Measurements from ENCODE around the gene MYO18B.

The MYO18B gene

GRCh38 chr22:25903294-25903693 is 161.3 kb downstream of the MYO18B start:
- no peak for TF ChIP-seq CTCF (IDR thresholded peaks at IDR 0.05; ENCODE audit: low read depth, low read length, missing control alignments)
- H3K4me3 ChIP-seq (ENCODE audit: low read depth, low read length), result no peak overlapping the region
- in situ Hi-C loops (cut with HindIII; ENCODE audit: low sequenced_read_pairs), result no loop called here
- no peak for DNase-seq (ENCODE audit: low read depth)

- no peak for TF ChIP-seq CTCF (IDR thresholded peaks at IDR 0.05; ENCODE audit: low read depth, low read length, missing control alignments)
- in situ Hi-C loops (cut with HindIII; ENCODE audit: low sequenced_read_pairs), result no loop called here
- H3K4me3 ChIP-seq (ENCODE audit: low read depth, low read length), result no peak overlapping the region
- DNase-seq (ENCODE audit: low read depth), result no peak
Observed at GRCh38 chr22:25908212-25908611, 166.2 kb downstream of the MYO18B start.

GRCh38 chr22:25908755-25909154 is 166.8 kb downstream of the MYO18B start:
- in situ Hi-C loops (cut with HindIII; ENCODE audit: low sequenced_read_pairs), result no loop called here

GRCh38 chr22:25909614-25910387 is 167.8 kb downstream of the MYO18B start:
- DNase-seq (ENCODE audit: low read depth), result no peak
- in situ Hi-C loops (cut with HindIII; ENCODE audit: low sequenced_read_pairs), result no loop called here
- H3K4me3 ChIP-seq (ENCODE audit: low read depth, low read length), result no peak overlapping the region
- no peak for TF ChIP-seq CTCF (IDR thresholded peaks at IDR 0.05; ENCODE audit: low read depth, low read length, missing control alignments)

More at GRCh38 chr22:25908755-25909154, 166.8 kb downstream of the MYO18B start:
- H3K4me3 ChIP-seq (ENCODE audit: low read depth, low read length), result no peak overlapping the region
- TF ChIP-seq CTCF (IDR thresholded peaks at IDR 0.05; ENCODE audit: low read depth, low read length, missing control alignments), result no peak
- DNase-seq (ENCODE audit: low read depth), result no peak

GRCh38 chr22:25911243-25911972 is 169.4 kb downstream of the MYO18B start:
- no peak for TF ChIP-seq CTCF (IDR thresholded peaks at IDR 0.05; ENCODE audit: low read depth, low read length, missing control alignments)
- in situ Hi-C loops (cut with HindIII; ENCODE audit: low sequenced_read_pairs), result no loop called here
- H3K4me3 ChIP-seq (ENCODE audit: low read depth, low read length), result no peak overlapping the region
- DNase-seq (ENCODE audit: low read depth), result no peak

- DNase-seq (ENCODE audit: low read depth), result no peak
- TF ChIP-seq CTCF (IDR thresholded peaks at IDR 0.05; ENCODE audit: low read depth, low read length, missing control alignments), result no peak
- in situ Hi-C loops (cut with HindIII; ENCODE audit: low sequenced_read_pairs), result no loop called here
- no peak overlapping the region for H3K4me3 ChIP-seq (ENCODE audit: low read depth, low read length)
Observed at GRCh38 chr22:25919452-25919851, 177.5 kb downstream of the MYO18B start.

All from astrocyte of the cerebellum (primary cell).